Tibial artery (tissue), 4 donors: Measurements from ENCODE around the gene KRTAP3-3.
"Not testable (repeated sequence)": the region's sequence is repeated elsewhere in the genome, so short reads cannot be mapped to it uniquely, and the experiment has no call there.

Source experiments
- DNase-seq, 2 donors: peaks; one replicate each; pipeline ENCODE4 v3.0.0-alpha.2; 2019
- H3K27ac ChIP-seq, 2 donors: fragments of 200-600 bp; sonication (generic) in 1 of 2; 1 replicate in 1 of 2; 2 replicates in 1 of 2; pipeline ENCODE4 v1.5.1; 2018 to 2019; ENCODE audit warnings: mild to moderate bottlenecking in 1 of 2
- H3K27me3 ChIP-seq, 2 donors: fragments of 200-600 bp; sonication (generic) in 1 of 2; one replicate each; pipeline versions ENCODE4 v1.5.1 to v1.6.0; 2016 to 2019
- H3K36me3 ChIP-seq, 3 donors: fragments of 200-600 bp; sonication (generic) in 2 of 3; one replicate each; pipeline ENCODE4 v1.5.1; 2016 to 2019; ENCODE audit warnings: mild to moderate bottlenecking in 2 of 3
- H3K4me1 ChIP-seq, 4 donors: fragments of 200-600 bp; sonication (generic) in 2 of 4; 1 replicate in 3 of 4; 2 replicates in 1 of 4; pipeline ENCODE4 v1.5.1; 2016 to 2019
- H3K4me3 ChIP-seq, 2 donors: fragments of 200-600 bp; sonication (generic) in 1 of 2; 1 replicate in 1 of 2; 2 replicates in 1 of 2; pipeline ENCODE4 v1.5.1; 2018 to 2019; ENCODE audit warnings: mild to moderate bottlenecking in 2 of 2
- H3K9me3 ChIP-seq, 3 donors: fragments of 200-600 bp; sonication (generic) in 1 of 3; one replicate each; pipeline ENCODE4 v1.5.1; 2016 to 2019
- intact Hi-C: fragments of 100-400 bp; cut with DNase I; formaldehyde crosslinking; loops from one replicate; pipeline ENCODE4 v1.15.0; 2023; ENCODE audit warnings: low total_unique reads
- TF ChIP-seq, protein P1 (sequence below), 2 experiments: fragments of 200-600 bp in 1 of 2; fragments of 450-650 bp in 1 of 2; IDR thresholded peaks; one replicate each; pipeline ENCODE4 v1.5.1; 2017 to 2019; ENCODE audit warnings: antibody characterized with exemption in 2 of 2, mild to moderate bottlenecking in 1 of 2, moderate library complexity in 1 of 2

KRTAP3-3 gene

GRCh38 chr17:40993839-40994238 is at the start of gene KRTAP3-3:
Gene KRTAP3-3 (minus strand): TSS chr17:40994164. CDS start chr17:40994097, 67 bp downstream.
- DNase-seq = no peak
- H3K9me3 ChIP-seq = no peaks in the 10 kb centered on the region
- no peaks in the 10 kb centered on the region for H3K4me1 ChIP-seq
- H3K4me3 ChIP-seq = no peak within 1 kb of the TSS
- no peak within 1 kb of the TSS for H3K27ac ChIP-seq
- peaks cover 0 to 17% of the 10 kb centered on the region in 2 donors for H3K27me3 ChIP-seq
- TF ChIP-seq, protein P1, sequence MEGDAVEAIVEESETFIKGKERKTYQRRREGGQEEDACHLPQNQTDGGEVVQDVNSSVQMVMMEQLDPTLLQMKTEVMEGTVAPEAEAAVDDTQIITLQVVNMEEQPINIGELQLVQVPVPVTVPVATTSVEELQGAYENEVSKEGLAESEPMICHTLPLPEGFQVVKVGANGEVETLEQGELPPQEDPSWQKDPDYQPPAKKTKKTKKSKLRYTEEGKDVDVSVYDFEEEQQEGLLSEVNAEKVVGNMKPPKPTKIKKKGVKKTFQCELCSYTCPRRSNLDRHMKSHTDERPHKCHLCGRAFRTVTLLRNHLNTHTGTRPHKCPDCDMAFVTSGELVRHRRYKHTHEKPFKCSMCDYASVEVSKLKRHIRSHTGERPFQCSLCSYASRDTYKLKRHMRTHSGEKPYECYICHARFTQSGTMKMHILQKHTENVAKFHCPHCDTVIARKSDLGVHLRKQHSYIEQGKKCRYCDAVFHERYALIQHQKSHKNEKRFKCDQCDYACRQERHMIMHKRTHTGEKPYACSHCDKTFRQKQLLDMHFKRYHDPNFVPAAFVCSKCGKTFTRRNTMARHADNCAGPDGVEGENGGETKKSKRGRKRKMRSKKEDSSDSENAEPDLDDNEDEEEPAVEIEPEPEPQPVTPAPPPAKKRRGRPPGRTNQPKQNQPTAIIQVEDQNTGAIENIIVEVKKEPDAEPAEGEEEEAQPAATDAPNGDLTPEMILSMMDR (IDR thresholded peaks at IDR 0.05) = no peak
- no peaks in the 10 kb centered on the region for H3K36me3 ChIP-seq
- intact Hi-C loops = no loop called here

- Histone ChIP-seq H3K36me3 (no peaks in the 10 kb centered on the region), H3K4me1 (peaks cover 0 to 10% (median 5%) of the 10 kb centered on the region in 4 donors), H3K27me3 (no peaks in the 10 kb centered on the region), H3K4me3 (no peak overlapping the region), H3K27ac (no peak overlapping the region), H3K9me3 (no peaks in the 10 kb centered on the region)
- TF ChIP-seq, protein P1 (IDR thresholded peaks at IDR 0.05) = no peak
- no peak for DNase-seq
- intact Hi-C loops = no loop called here
Observed at GRCh38 chr17:41042953-41043352, 49.0 kb upstream of the KRTAP3-3 start.

DNA sequence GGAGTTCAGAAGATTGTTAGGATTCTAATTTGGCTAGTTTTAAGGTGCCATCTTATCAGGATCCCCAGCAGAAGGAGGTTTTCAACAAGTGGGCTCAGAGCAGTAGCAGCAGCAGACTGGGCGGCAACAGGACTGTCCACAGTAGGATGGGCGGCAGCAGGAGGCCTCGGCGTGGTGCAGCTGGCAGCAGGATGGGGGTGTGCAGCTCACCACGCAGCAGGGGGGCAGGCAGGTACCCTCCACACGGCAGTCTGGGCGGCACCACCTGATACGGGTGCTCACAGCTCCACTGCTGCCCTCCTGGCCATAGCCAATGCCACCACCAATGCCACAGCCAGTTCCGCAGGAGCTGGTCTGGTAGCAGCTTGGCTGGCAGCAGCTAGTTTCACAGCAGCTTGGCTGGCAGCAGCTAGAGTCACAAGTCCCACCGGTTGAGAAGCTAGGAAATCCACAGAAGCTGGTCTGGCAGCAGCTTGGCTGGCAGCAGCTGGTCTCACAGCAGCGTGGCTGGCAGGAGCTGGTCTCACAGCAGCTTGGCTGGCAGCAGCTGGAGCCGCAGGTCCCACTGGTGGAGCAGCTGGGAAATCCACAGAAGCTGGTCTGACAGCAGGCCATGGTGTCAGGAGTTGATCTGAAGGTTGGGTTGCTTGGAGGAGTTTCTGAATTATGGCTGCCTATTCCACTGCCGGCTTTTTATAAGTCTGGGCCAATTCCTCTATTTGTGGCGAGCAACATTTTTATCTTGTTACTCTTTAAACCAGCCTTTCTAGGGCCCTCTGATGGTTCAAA is 47.0 kb upstream of the KRTAP3-3 start, which contains the start of gene KRTAP1-1:
Gene KRTAP1-1 (minus strand): TSS at position 668 of the 789 bp plus-strand sequence. CDS start 53 bp downstream, at position 615.
- Histone ChIP-seq H3K27ac (peak within 1 kb of the TSS in 1 of 2 donors; percentile 40), H3K4me1 (peaks cover 0 to 10% (median 5%) of the 10 kb centered on the region in 4 donors)
- intact Hi-C loops, H3K36me3 ChIP-seq, H3K27me3 ChIP-seq, H3K4me3 ChIP-seq, H3K9me3 ChIP-seq: not testable (repeated sequence)
- DNase-seq = peak in 1 of 2 donors; percentile 69

DNA sequence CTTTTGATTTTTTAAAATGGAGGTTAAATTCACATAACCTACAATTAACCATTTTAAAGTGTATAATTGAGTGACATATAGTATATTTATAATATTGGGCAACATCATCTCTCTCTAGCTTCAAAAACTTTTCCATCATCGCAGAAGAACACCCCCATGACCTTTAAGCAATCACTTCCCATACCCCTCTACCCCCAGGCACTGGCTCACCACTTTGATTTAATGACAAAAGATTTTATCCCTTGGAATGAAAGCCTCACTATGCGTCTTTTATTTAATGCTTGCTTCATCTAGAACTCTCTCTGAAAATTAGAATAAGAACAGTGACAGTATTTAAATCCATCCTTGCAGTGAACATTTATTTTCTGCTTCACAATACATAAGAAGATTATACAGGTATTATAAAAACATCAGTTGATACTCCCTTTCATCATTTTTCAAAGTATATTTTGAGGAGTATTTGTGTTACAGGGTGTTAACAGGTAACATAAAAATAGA is 43.9 kb upstream of the KRTAP3-3 start:
- no peaks in the 10 kb centered on the region for H3K27me3 ChIP-seq
- intact Hi-C loops = no loop called here
- DNase-seq = no peak
- H3K9me3 ChIP-seq = no peaks in the 10 kb centered on the region
- no peaks in the 10 kb centered on the region for H3K36me3 ChIP-seq
- H3K4me3 ChIP-seq = no peak overlapping the region
- H3K27ac ChIP-seq = no peak overlapping the region
- H3K4me1 ChIP-seq = peaks cover 0 to 10% (median 5%) of the 10 kb centered on the region in 4 donors
- TF ChIP-seq, protein P1 (IDR thresholded peaks at IDR 0.05) = no peak

- intact Hi-C loops, H3K9me3 ChIP-seq, H3K4me1 ChIP-seq, H3K27ac ChIP-seq, H3K36me3 ChIP-seq, H3K4me3 ChIP-seq, DNase-seq, H3K27me3 ChIP-seq: not testable (repeated sequence)
Observed at GRCh38 chr17:41034346-41034935, 40.5 kb upstream of the KRTAP3-3 start, which contains the start of gene KRTAP1-3. Gene KRTAP1-3 (minus strand): TSS chr17:41034874. CDS start chr17:41034821, 53 bp downstream.

DNA sequence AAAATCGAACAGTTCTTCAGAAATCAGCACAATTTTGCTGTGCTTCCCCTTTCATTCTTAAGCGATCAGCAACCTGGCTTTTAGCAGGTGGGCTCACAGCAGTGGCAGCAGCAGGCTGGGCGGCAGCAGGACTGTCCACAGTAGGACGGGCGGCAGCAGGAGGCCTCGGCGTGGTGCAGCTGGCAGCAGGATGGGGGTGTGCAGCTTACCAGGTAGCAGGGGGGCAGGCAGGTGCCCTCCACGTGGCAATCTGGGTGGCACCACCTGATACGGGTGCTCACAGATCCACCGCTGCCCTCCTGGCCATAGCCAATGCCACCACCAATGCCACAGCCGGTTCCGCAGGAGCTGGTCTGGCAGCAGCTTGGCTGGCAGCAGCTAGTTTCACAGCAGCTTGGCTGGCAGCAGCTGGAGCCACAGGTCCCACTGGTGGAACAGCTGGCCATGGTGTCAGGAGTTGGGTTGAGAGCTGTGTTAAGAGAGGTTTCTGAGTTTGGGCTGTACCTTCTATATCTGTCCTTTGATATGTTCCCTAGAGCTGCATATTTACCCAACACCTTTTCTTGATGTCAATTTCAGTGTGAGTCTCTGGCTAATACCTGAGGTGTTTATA is 35.8 kb upstream of the KRTAP3-3 start, which contains the start of gene KRTAP1-4:
Gene KRTAP1-4 (minus strand): TSS at position 563 of the 613 bp plus-strand sequence. CDS start 117 bp downstream, at position 446.
- TF ChIP-seq, protein P1 (IDR thresholded peaks at IDR 0.05) = no peak
- H3K36me3 ChIP-seq = no peaks in the 10 kb centered on the region
- no peaks in the 10 kb centered on the region for H3K9me3 ChIP-seq
- H3K4me3 ChIP-seq = no peak within 1 kb of the TSS
- H3K27me3 ChIP-seq = peaks cover 0 to 9% of the 10 kb centered on the region in 2 donors
- no peak within 1 kb of the TSS for H3K27ac ChIP-seq
- DNase-seq = no peak
- intact Hi-C loops = no loop called here
- H3K4me1 ChIP-seq = no peaks in the 10 kb centered on the region
